ENCODE data around the gene SPOCK1. TPM values are rescaled to one million over a fixed set of nuclear protein-coding genes. Genes with fewer than 3 reads are reported as not detected.

The SPOCK1 gene
- polyA plus RNA-seq, 3 donors = 1.8 to 5.7 (median 2.1) TPM

- Histone ChIP-seq H3K4me1 (ENCODE audit: control insufficient read depth in 1 of 2, insufficient read depth in 2 of 2, low read length in 2 of 2) (peaks cover 5 to 12% of the 10 kb centered on the region in 2 donors), H2AFZ (ENCODE audit: insufficient read depth, low read depth, low read length, poor library complexity, severe bottlenecking) (no peak overlapping the region), H3K4me2 (replicated peaks; ENCODE audit: extremely low read depth, low read length, poor library complexity, severe bottlenecking) (no peak overlapping the region), H3K9ac (ENCODE audit: insufficient read depth, low read length, poor library complexity, severe bottlenecking) (no peak overlapping the region), H3K27ac (ENCODE audit: low read depth in 1 of 2, low read length in 2 of 2) (no peak overlapping the region), H3K27me3 (ENCODE audit: control insufficient read depth in 2 of 2, insufficient read depth in 2 of 2, low read length in 2 of 2) (peaks cover 17 to 20% of the 10 kb centered on the region in 2 donors), H3K9me3 (replicated peaks in 1 of 2; ENCODE audit: control insufficient read depth in 1 of 2, insufficient read depth in 1 of 2, low read length in 2 of 2) (peaks cover 0 to 8% of the 10 kb centered on the region in 2 donors), H4K20me1 (ENCODE audit: insufficient read depth, low read length) (no peaks in the 10 kb centered on the region), H3K4me3 (replicated peaks in 1 of 3; ENCODE audit: low read depth in 2 of 3, low read length in 3 of 3) (no peak overlapping the region), H3K79me2 (ENCODE audit: insufficient read depth, low read length) (no peaks in the 10 kb centered on the region), H3K36me3 (replicated peaks in 1 of 2; ENCODE audit: control insufficient read depth in 1 of 2, insufficient read depth in 2 of 2, low read length in 2 of 2) (no peaks in the 10 kb centered on the region)
- TF ChIP-seq, protein P1, sequence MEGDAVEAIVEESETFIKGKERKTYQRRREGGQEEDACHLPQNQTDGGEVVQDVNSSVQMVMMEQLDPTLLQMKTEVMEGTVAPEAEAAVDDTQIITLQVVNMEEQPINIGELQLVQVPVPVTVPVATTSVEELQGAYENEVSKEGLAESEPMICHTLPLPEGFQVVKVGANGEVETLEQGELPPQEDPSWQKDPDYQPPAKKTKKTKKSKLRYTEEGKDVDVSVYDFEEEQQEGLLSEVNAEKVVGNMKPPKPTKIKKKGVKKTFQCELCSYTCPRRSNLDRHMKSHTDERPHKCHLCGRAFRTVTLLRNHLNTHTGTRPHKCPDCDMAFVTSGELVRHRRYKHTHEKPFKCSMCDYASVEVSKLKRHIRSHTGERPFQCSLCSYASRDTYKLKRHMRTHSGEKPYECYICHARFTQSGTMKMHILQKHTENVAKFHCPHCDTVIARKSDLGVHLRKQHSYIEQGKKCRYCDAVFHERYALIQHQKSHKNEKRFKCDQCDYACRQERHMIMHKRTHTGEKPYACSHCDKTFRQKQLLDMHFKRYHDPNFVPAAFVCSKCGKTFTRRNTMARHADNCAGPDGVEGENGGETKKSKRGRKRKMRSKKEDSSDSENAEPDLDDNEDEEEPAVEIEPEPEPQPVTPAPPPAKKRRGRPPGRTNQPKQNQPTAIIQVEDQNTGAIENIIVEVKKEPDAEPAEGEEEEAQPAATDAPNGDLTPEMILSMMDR (IDR thresholded peaks at IDR 0.05) = no peak
- Mint-ChIP-seq H3K9me3 (peaks cover 0 to 9% (median 3%) of the 10 kb centered on the region in 7 donors), H3K4me3 (no peak overlapping the region), H3K27me3 (ENCODE audit: low read depth in 3 of 3) (peaks cover 17 to 26% (median 23%) of the 10 kb centered on the region in 3 donors), H3K4me1 (peaks cover 2% of the 10 kb centered on the region), H3K36me3 (peaks cover 6 to 8% of the 10 kb centered on the region in 2 donors), H3K27ac (no peak overlapping the region)
- no peak for DNase-seq
- 90% methylated on average over 1 of the region's 3 CpGs for WGBS (ENCODE audit: insufficient coverage)
- intact Hi-C loops (cut with micrococcal nuclease) = no loop called here
Observed at GRCh38 chr5:137501846-137502406, 2.8 kb upstream of the SPOCK1 start.

- peaks cover 0 to 9% (median 3%) of the 10 kb centered on the region in 7 donors for H3K9me3 Mint-ChIP-seq
- Histone ChIP-seq H3K4me3 (replicated peaks in 1 of 3; ENCODE audit: low read depth in 2 of 3, low read length in 3 of 3) (no peak overlapping the region), H3K27ac (ENCODE audit: low read depth in 1 of 2, low read length in 2 of 2) (no peak overlapping the region), H3K27me3 (ENCODE audit: control insufficient read depth in 2 of 2, insufficient read depth in 2 of 2, low read length in 2 of 2) (peaks cover 24 to 27% of the 10 kb centered on the region in 2 donors), H3K79me2 (ENCODE audit: insufficient read depth, low read length) (no peaks in the 10 kb centered on the region), H2AFZ (ENCODE audit: insufficient read depth, low read depth, low read length, poor library complexity, severe bottlenecking) (no peak overlapping the region), H3K4me1 (ENCODE audit: control insufficient read depth in 1 of 2, insufficient read depth in 2 of 2, low read length in 2 of 2) (peaks cover 5 to 12% of the 10 kb centered on the region in 2 donors), H3K9ac (ENCODE audit: insufficient read depth, low read length, poor library complexity, severe bottlenecking) (no peak overlapping the region), H3K4me2 (replicated peaks; ENCODE audit: extremely low read depth, low read length, poor library complexity, severe bottlenecking) (no peak overlapping the region), H3K9me3 (replicated peaks in 1 of 2; ENCODE audit: control insufficient read depth in 1 of 2, insufficient read depth in 1 of 2, low read length in 2 of 2) (peaks cover 0 to 8% of the 10 kb centered on the region in 2 donors), H4K20me1 (ENCODE audit: insufficient read depth, low read length) (no peaks in the 10 kb centered on the region), H3K36me3 (replicated peaks in 1 of 2; ENCODE audit: control insufficient read depth in 1 of 2, insufficient read depth in 2 of 2, low read length in 2 of 2) (no peaks in the 10 kb centered on the region)
- no peak for DNase-seq
- peaks cover 24 to 33% (median 30%) of the 10 kb centered on the region in 3 donors for H3K27me3 Mint-ChIP-seq (ENCODE audit: low read depth in 3 of 3)
- intact Hi-C loops (cut with micrococcal nuclease) = no loop called here
- WGBS (ENCODE audit: insufficient coverage) = 95% methylated on average over 4 of the region's 4 CpGs
- peaks cover 6 to 8% of the 10 kb centered on the region in 2 donors for H3K36me3 Mint-ChIP-seq
- peaks cover 2% of the 10 kb centered on the region for H3K4me1 Mint-ChIP-seq
- H3K27ac Mint-ChIP-seq = no peak overlapping the region
- TF ChIP-seq, protein P1 (IDR thresholded peaks at IDR 0.05) = no peak
- no peak overlapping the region for H3K4me3 Mint-ChIP-seq
Observed at GRCh38 chr5:137501226-137501625, 2.1 kb upstream of the SPOCK1 start.
